GM12878 (cell line): ENCODE measurements around the gene NLGN3. TPM values are rescaled to one million over a fixed set of nuclear protein-coding genes. Genes with fewer than 3 reads are reported as not detected.

Experiments used
- ATAC-seq: fragments of 200-7000 bp; cut with Tn5 transposase; 3 replicates; pipeline ENCODE4 v1.9.1; 2020; ENCODE audit warnings: mild to moderate bottlenecking, moderate library complexity
- BruUV-seq: library from RNA; stranded (reverse); fragments of 400-500 nt; replicated peaks from 2 replicates; lab custom pipeline; 2021; lab: Mats Ljungman, UMichigan
- CTCF ChIA-PET: fragments of 300-600 bp; sonication (Branson Sonifier 250); formaldehyde crosslinking; extraction: SDS; loops from one replicate; lab custom pipeline; 2021; ENCODE audit warnings: inconsistent platforms; lab: Yijun Ruan, JAX
- POLR2A ChIA-PET: fragments of 350-600 bp; formaldehyde crosslinking; extraction: SDS; loops from one replicate; lab custom pipeline; 2021; ENCODE audit warnings: inconsistent platforms; lab: Charles Lee
- RAD21 ChIA-PET: fragments of 300-600 bp; sonication (Branson Sonifier 250); formaldehyde crosslinking; loops from one replicate; lab custom pipeline; 2023; ENCODE audit warnings: antibody characterized with exemption; ENCODE audit not compliant: unreplicated experiment; lab: Charles Lee
- SMC1A ChIA-PET: fragments of 300-600 bp; sonication (Branson Sonifier 250); formaldehyde crosslinking; loops from one replicate; lab custom pipeline; 2023; ENCODE audit not compliant: unreplicated experiment, uncharacterized antibody; lab: Charles Lee
- DNase-seq: peaks from one replicate; pipeline ENCODE4 v3.0.0-alpha.2; 2011; ENCODE audit warnings: low read depth, low spot score
- FAIRE-seq: peaks from 3 replicates; lab custom pipeline; 2011; peaks lifted over from hg19 to GRCh38; lab: Jason Lieb, UNC
- H2AFZ ChIP-seq: 2 replicates; pipeline ENCODE4 v1.6.0; 2011; ENCODE audit warnings: low read depth, low read length, control low read depth; ENCODE audit not compliant: control insufficient read depth
- H3K27ac ChIP-seq: 2 replicates; pipeline ENCODE4 v1.5.1; 2011; ENCODE audit warnings: control low read depth; ENCODE audit not compliant: control insufficient read depth, insufficient read depth
- H3K27me3 ChIP-seq, 2 experiments: replicated peaks in 1 of 2; 2 replicates each; pipeline versions ENCODE4 v1.6.0 to v1.6.1; 2011; ENCODE audit warnings: low read length in 1 of 2; ENCODE audit not compliant: control insufficient read depth in 2 of 2, insufficient read depth in 2 of 2
- H3K36me3 ChIP-seq, 2 experiments: 2 replicates each; pipeline ENCODE4 v1.5.1; 2011; ENCODE audit warnings: low read length in 1 of 2; ENCODE audit not compliant: control insufficient read depth in 2 of 2, insufficient read depth in 2 of 2
- H3K4me1 ChIP-seq: 2 replicates; pipeline ENCODE4 v1.6.1; 2011; ENCODE audit warnings: mild to moderate bottlenecking, low read length, moderate library complexity, mixed read lengths; ENCODE audit not compliant: control insufficient read depth, insufficient read depth
- H3K4me2 ChIP-seq: 2 replicates; pipeline ENCODE4 v1.6.0; 2011; ENCODE audit warnings: control low read depth; ENCODE audit not compliant: control insufficient read depth, insufficient read depth
- H3K4me3 ChIP-seq: fragments of 200-600 bp; sonication (generic); 2 replicates; pipeline ENCODE4 v1.5.1; 2016
- H3K79me2 ChIP-seq: 2 replicates; pipeline ENCODE4 v1.6.0; 2011; ENCODE audit warnings: low read length; ENCODE audit not compliant: control insufficient read depth, insufficient read depth
- H3K9ac ChIP-seq: 2 replicates; pipeline ENCODE4 v1.8.0; 2011; ENCODE audit warnings: low read length, control low read depth, mixed read lengths; ENCODE audit not compliant: control insufficient read depth, insufficient read depth
- H3K9me3 ChIP-seq: replicated peaks from 3 replicates; pipeline ENCODE4 v1.5.1; 2011; ENCODE audit warnings: mild to moderate bottlenecking, low read length; ENCODE audit not compliant: control insufficient read depth, insufficient read depth
- H4K20me1 ChIP-seq: 2 replicates; pipeline ENCODE4 v1.6.0; 2011; ENCODE audit not compliant: control insufficient read depth, insufficient read depth
- CBX5 ChIP-seq: sonication (generic); IDR thresholded peaks from 2 replicates; pipeline ENCODE4 v1.6.1; 2016; ENCODE audit warnings: low read depth, moderate library complexity, mild to moderate bottlenecking, inconsistent platforms
- CEBPB ChIP-seq, 2 experiments: fragments of 150-350 bp in 1 of 2; IDR thresholded peaks; 2 replicates each; pipeline ENCODE4 v1.6.1; 2012 to 2014; ENCODE audit warnings: low read depth in 2 of 2, low read length in 2 of 2, borderline replicate concordance in 1 of 2, inconsistent platforms in 1 of 2
- DPF2 ChIP-seq: fragments of 450-650 bp; IDR thresholded peaks from 2 replicates; pipeline ENCODE4 v1.6.1; 2017; ENCODE audit warnings: mild to moderate bottlenecking
- EP300 ChIP-seq, 2 experiments: fragments of 150-350 bp in 1 of 2; IDR thresholded peaks; 2 replicates each; pipeline ENCODE4 v1.6.1; 2011 to 2012; ENCODE audit warnings: low read depth in 2 of 2, low read length in 2 of 2, borderline replicate concordance in 1 of 2, improper control_type of control experiment in 1 of 2, inconsistent platforms in 1 of 2; ENCODE audit not compliant: control insufficient read depth in 1 of 2
- IKZF2 ChIP-seq, 2 experiments: fragments of 450-650 bp; IDR thresholded peaks; 2 replicates each; pipeline ENCODE4 v1.6.1; 2017; ENCODE audit warnings: mild to moderate bottlenecking in 2 of 2, moderate library complexity in 2 of 2
- KDM1A ChIP-seq: fragments of 200-600 bp; sonication (generic); IDR thresholded peaks from 2 replicates; pipeline ENCODE4 v1.6.1; 2016; ENCODE audit warnings: borderline replicate concordance
- MTA2 ChIP-seq: fragments of 450-650 bp; IDR thresholded peaks from 2 replicates; pipeline ENCODE4 v1.6.1; 2016; ENCODE audit warnings: low read depth, mild to moderate bottlenecking, moderate library complexity
- MYC ChIP-seq: IDR thresholded peaks from 2 replicates; pipeline ENCODE4 v1.6.1; 2011; ENCODE audit warnings: mild to moderate bottlenecking, low read length, moderate library complexity, inconsistent platforms; ENCODE audit not compliant: insufficient read depth, insufficient replicate concordance, insufficient read length, severe bottlenecking
- NR2F1 ChIP-seq: fragments of 450-650 bp; conservative IDR thresholded peaks from 2 replicates; pipeline ENCODE4 v1.6.1; 2017; ENCODE audit warnings: mild to moderate bottlenecking
- RUNX3 ChIP-seq: IDR thresholded peaks from 2 replicates; pipeline ENCODE4 v1.6.1; 2012; ENCODE audit warnings: low read length, inconsistent platforms
- SIN3A ChIP-seq: IDR thresholded peaks from 2 replicates; pipeline ENCODE4 v1.6.1; 2012; ENCODE audit warnings: low read depth, low read length, improper control_type of control experiment
- SIX5 ChIP-seq: IDR thresholded peaks from 2 replicates; pipeline ENCODE4 v1.6.1; 2011; ENCODE audit warnings: mild to moderate bottlenecking, low read depth, low read length, moderate library complexity; ENCODE audit not compliant: severe bottlenecking
- YBX1 ChIP-seq: fragments of 450-650 bp; IDR thresholded peaks from 2 replicates; pipeline ENCODE4 v1.6.1; 2016; ENCODE audit warnings: antibody characterized with exemption
- ZNF274 ChIP-seq: IDR thresholded peaks from one replicate; pipeline ENCODE4 v1.8.0; 2011; ENCODE audit not compliant: insufficient read length, insufficient read depth
- WGBS: methylation state at CpG from one replicate; pipeline ENCODE4 v1.1.6; 2016; ENCODE audit warnings: low lambda C conversion rate; ENCODE audit not compliant: insufficient replicate concordance, insufficient coverage; ENCODE audit errors: missing lambda C conversion rate; 5-methylcytosine and 5-hydroxymethylcytosine counted together
- in situ Hi-C: fragments of 300-500 bp; cut with MboI; formaldehyde crosslinking; loops from 9 replicates; pipeline ENCODE4 v1.14.3; 2018; ENCODE audit warnings: mixed read lengths
- intact Hi-C: fragments of 100-400 bp; cut with micrococcal nuclease; formaldehyde crosslinking; loops from one replicate; pipeline ENCODE4 v1.14.2; 2022; ENCODE audit not compliant: unreplicated experiment
- polyA plus RNA-seq, 11 experiments: library from polyadenylated mRNA; depleted of rRNA in 4 of 11; unstranded in 6 of 11; stranded (reverse) in 5 of 11; fragments of >200 nt; fragmentation: Nextera tagmentation in 4 of 11; fragmentation: Illumina TruSeq in 1 of 11; extraction: Ambion mirVana in 4 of 11; extraction: Trizol in 1 of 11; gene quantifications; 1 replicate in 1 of 11; 2 replicates in 10 of 11; pipeline versions ENCODE4 v1.2.1 to v1.2.3, GENCODE V29; 2011 to 2016; ENCODE audit warnings: inconsistent platforms in 2 of 11, missing spikeins in 2 of 11, low read depth in 1 of 11
- total RNA-seq, 4 experiments: library from RNA; depleted of rRNA in 3 of 4; stranded (reverse); fragments of >200 nt in 3 of 4; fragmentation: Illumina TruSeq in 1 of 4; extraction: Trizol in 1 of 4; gene quantifications; 2 replicates each; pipeline versions ENCODE4 v1.2.1 to v1.2.3, GENCODE V29; 2013 to 2021
- TF ChIP-seq, protein P1 (sequence below): fragments of 450-650 bp; IDR thresholded peaks from 2 replicates; pipeline ENCODE4 v1.6.1; 2018; ENCODE audit warnings: borderline replicate concordance, mild to moderate bottlenecking; ENCODE audit not compliant: partially characterized antibody
- TF ChIP-seq, protein P2 (sequence below): IDR thresholded peaks from 2 replicates; pipeline ENCODE4 v1.6.1; 2011; ENCODE audit warnings: mild to moderate bottlenecking, low read depth, low read length, moderate library complexity; ENCODE audit not compliant: insufficient replicate concordance

NLGN3 gene
- total and polyA plus RNA-seq, 10 of the 15 experiments (the other 5 are each of a cell fraction or from before 2014, with no cell fraction given): 0.07 to 0.73 (median 0.28) TPM

DNA sequence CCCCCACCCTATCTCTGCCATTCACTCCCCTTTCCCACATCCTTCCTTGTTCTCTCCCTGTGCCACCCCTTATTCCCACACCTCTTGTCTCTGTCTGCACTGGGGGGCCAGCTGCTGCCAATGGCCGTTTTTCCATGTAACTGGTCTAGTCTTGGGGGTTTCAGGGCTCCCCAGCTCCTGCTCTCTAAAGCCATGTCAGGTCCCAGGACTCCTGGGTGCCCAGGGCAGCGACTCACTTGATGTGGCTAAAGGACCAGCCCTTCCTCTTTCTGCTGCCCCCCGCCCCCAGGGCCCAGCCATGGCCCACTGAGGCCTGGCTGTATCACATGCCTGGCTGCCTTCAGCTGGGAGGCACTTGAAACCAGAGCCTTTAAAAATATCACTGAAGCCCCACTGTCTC lies 10.0 kb downstream of the NLGN3 start:
- no peak for ATAC-seq
- BruUV-seq: no TSS peak
- intact Hi-C loops: no loop called here

DNA sequence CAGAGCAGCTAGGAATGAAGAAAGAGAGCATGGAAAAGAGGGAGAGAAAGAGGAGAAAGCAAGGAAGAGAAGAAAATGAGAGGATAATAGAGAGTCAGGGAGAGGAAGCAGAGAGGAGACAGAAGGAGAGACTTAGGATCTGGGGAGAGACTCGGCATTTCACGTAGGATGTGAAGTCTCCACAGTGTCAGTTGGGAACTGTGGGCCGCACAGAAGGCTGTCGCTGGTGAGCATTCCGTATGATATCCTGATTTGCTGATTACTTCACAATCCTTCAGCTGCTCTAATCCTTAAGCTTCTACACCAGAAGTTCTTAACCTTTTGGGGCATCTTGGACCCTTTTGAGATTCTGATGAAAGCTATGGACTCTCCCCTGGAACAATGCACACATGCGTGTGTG lies 14.0 kb downstream of the NLGN3 start:
- no peak for FAIRE-seq
- ChIA-PET CTCF (no interaction called here), POLR2A (no interaction called here), RAD21 (no interaction called here), SMC1A (no interaction called here)
- no peak overlapping the region for H3K4me2 ChIP-seq
- H3K36me3 ChIP-seq: no peaks in the 10 kb centered on the region; a peak in 2 of 4 replicates
- no peak overlapping the region for H3K4me3 ChIP-seq
- TF ChIP-seq SIX5: no peak
- no peak for TF ChIP-seq CBX5
- no peak for TF ChIP-seq DPF2
- TF ChIP-seq IKZF2 (IDR thresholded peaks at IDR 0.05): no peak
- no peak for TF ChIP-seq EP300 (IDR thresholded peaks at IDR 0.05; ENCODE audit: borderline replicate concordance in 1 of 2, control insufficient read depth in 1 of 2, low read depth in 2 of 2, low read length in 2 of 2)
- no peak for TF ChIP-seq MYC
- no peak for TF ChIP-seq SIN3A
- TF ChIP-seq MTA2: no peak
- no peak for TF ChIP-seq KDM1A
- TF ChIP-seq, protein P1, sequence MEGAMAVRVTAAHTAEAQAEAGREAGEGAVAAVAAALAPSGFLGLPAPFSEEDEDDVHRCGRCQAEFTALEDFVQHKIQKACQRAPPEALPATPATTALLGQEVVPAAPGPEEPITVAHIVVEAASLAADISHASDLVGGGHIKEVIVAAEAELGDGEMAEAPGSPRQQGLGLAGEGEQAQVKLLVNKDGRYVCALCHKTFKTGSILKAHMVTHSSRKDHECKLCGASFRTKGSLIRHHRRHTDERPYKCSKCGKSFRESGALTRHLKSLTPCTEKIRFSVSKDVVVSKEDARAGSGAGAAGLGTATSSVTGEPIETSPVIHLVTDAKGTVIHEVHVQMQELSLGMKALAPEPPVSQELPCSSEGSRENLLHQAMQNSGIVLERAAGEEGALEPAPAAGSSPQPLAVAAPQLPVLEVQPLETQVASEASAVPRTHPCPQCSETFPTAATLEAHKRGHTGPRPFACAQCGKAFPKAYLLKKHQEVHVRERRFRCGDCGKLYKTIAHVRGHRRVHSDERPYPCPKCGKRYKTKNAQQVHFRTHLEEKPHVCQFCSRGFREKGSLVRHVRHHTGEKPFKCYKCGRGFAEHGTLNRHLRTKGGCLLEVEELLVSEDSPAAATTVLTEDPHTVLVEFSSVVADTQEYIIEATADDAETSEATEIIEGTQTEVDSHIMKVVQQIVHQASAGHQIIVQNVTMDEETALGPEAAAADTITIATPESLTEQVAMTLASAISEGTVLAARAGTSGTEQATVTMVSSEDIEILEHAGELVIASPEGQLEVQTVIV: no peak
- TF ChIP-seq, protein P2, sequence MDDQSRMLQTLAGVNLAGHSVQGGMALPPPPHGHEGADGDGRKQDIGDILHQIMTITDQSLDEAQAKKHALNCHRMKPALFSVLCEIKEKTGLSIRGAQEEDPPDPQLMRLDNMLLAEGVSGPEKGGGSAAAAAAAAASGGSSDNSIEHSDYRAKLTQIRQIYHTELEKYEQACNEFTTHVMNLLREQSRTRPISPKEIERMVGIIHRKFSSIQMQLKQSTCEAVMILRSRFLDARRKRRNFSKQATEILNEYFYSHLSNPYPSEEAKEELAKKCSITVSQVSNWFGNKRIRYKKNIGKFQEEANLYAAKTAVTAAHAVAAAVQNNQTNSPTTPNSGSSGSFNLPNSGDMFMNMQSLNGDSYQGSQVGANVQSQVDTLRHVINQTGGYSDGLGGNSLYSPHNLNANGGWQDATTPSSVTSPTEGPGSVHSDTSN: no peak
- intact Hi-C loops: no loop called here
- no peak for DNase-seq
- no peak overlapping the region for H2AFZ ChIP-seq
- no peaks in the 10 kb centered on the region for H3K9me3 ChIP-seq
- BruUV-seq: no TSS peak
- H3K27me3 ChIP-seq: no peaks in the 10 kb centered on the region
- 84% methylated on average over 6 of the region's 6 CpGs for WGBS
- in situ Hi-C loops: no loop called here
- no peaks in the 10 kb centered on the region for H4K20me1 ChIP-seq
- H3K4me1 ChIP-seq: no peaks in the 10 kb centered on the region
- ATAC-seq: no peak
- H3K79me2 ChIP-seq: no peaks in the 10 kb centered on the region
- H3K9ac ChIP-seq: no peak overlapping the region
- H3K27ac ChIP-seq: no peak overlapping the region

More for the DNA sequence above, 10.0 kb downstream of the NLGN3 start:
- Histone ChIP-seq H3K4me1 (no peaks in the 10 kb centered on the region), H3K4me3 (no peak overlapping the region), H3K79me2 (no peaks in the 10 kb centered on the region), H2AFZ (no peak overlapping the region), H3K27ac (no peak overlapping the region), H4K20me1 (no peaks in the 10 kb centered on the region), H3K9ac (no peak overlapping the region), H3K27me3 (no peaks in the 10 kb centered on the region), H3K9me3 (no peaks in the 10 kb centered on the region), H3K36me3 (no peaks in the 10 kb centered on the region), H3K4me2 (no peak overlapping the region)
- in situ Hi-C loops: no loop called here
- FAIRE-seq: no peak
- TF ChIP-seq RUNX3 (no peak), YBX1 (no peak), NR2F1 (no peak), CEBPB (IDR thresholded peaks at IDR 0.05; ENCODE audit: borderline replicate concordance in 1 of 2, low read depth in 2 of 2, low read length in 2 of 2) (no peak), ZNF274 (no peak)
- POLR2A ChIA-PET: no interaction called here
- SMC1A ChIA-PET: no interaction called here
- 3% methylated on average over 3 of the region's 3 CpGs for WGBS
- RAD21 ChIA-PET: no interaction called here
- CTCF ChIA-PET: no interaction called here
- DNase-seq: no peak
